Ishikawa (cell line): Measurements from ENCODE around the gene ZNF467.

ENCODE experiments used
- CEBPB ChIP-seq: IDR thresholded peaks from 2 replicates; pipeline ENCODE4 v1.6.1; 2012
- CREB1 ChIP-seq: IDR thresholded peaks from 2 replicates; pipeline ENCODE4 v1.6.1; 2012; ENCODE audit warnings: low read depth
- EGR1 ChIP-seq: IDR thresholded peaks from 2 replicates; pipeline ENCODE4 v1.6.1; 2012
- EP300 ChIP-seq: IDR thresholded peaks from 2 replicates; pipeline ENCODE4 v1.6.1; 2012; ENCODE audit warnings: borderline replicate concordance
- FOXM1 ChIP-seq: IDR thresholded peaks from 2 replicates; pipeline ENCODE4 v1.6.1; 2012; ENCODE audit warnings: low read depth, borderline replicate concordance
- MAX ChIP-seq: IDR thresholded peaks from 2 replicates; pipeline ENCODE4 v1.6.1; 2012
- NFIC ChIP-seq: IDR thresholded peaks from 2 replicates; pipeline ENCODE4 v1.6.1; 2012
- RAD21 ChIP-seq: IDR thresholded peaks from 2 replicates; pipeline ENCODE4 v1.6.1; 2012; ENCODE audit warnings: low read depth
- REST ChIP-seq: IDR thresholded peaks from 2 replicates; pipeline ENCODE4 v1.6.1; 2012; ENCODE audit warnings: low read depth, mild to moderate bottlenecking
- TAF1 ChIP-seq: IDR thresholded peaks from 2 replicates; pipeline ENCODE4 v1.6.1; 2012; ENCODE audit warnings: low read depth, mild to moderate bottlenecking
- TCF12 ChIP-seq: IDR thresholded peaks from 2 replicates; pipeline ENCODE4 v1.6.1; 2012; ENCODE audit warnings: low read depth
- TEAD4 ChIP-seq: IDR thresholded peaks from 2 replicates; pipeline ENCODE4 v1.6.1; 2012
- USF1 ChIP-seq: IDR thresholded peaks from 2 replicates; pipeline ENCODE4 v1.6.1; 2012
- YY1 ChIP-seq: IDR thresholded peaks from 2 replicates; pipeline ENCODE4 v1.6.1; 2012; ENCODE audit warnings: low read depth
- ZBTB7A ChIP-seq: IDR thresholded peaks from 2 replicates; pipeline ENCODE4 v1.6.1; 2012; ENCODE audit warnings: low read depth

ZNF467 gene

GRCh38 chr7:149732611-149733010 is 40.8 kb downstream of the ZNF467 start:
- no peak for TF ChIP-seq REST
- no peak for TF ChIP-seq TEAD4
- TF ChIP-seq USF1: no peak

- TF ChIP-seq TCF12: no peak
- no peak for TF ChIP-seq RAD21
- no peak for TF ChIP-seq YY1
- TF ChIP-seq MAX: no peak
- TF ChIP-seq CEBPB: no peak
- TF ChIP-seq USF1: no peak
- TF ChIP-seq EP300: no peak
- TF ChIP-seq TAF1: no peak
- TF ChIP-seq ZBTB7A: no peak
- no peak for TF ChIP-seq REST
These were observed 41.3 kb downstream of the ZNF467 start for GRCh38 chr7:149732111-149732561.

GRCh38 chr7:149731207-149731955 is 42.0 kb downstream of the ZNF467 start:
- TF ChIP-seq RAD21: no peak
- no peak for TF ChIP-seq YY1
- no peak for TF ChIP-seq REST
- TF ChIP-seq EP300: no peak
- no peak for TF ChIP-seq MAX
- TF ChIP-seq CREB1: no peak
- no peak for TF ChIP-seq NFIC
- TF ChIP-seq EGR1: no peak
- TF ChIP-seq TEAD4: no peak
- TF ChIP-seq ZBTB7A: no peak
- no peak for TF ChIP-seq USF1
- no peak for TF ChIP-seq CEBPB
- TF ChIP-seq FOXM1: no peak
- TF ChIP-seq TCF12: no peak
- TF ChIP-seq TAF1: no peak

GRCh38 chr7:149729983-149730801 is 43.2 kb downstream of the ZNF467 start:
- no peak for TF ChIP-seq CEBPB
- no peak for TF ChIP-seq EP300
- TF ChIP-seq NFIC: no peak
- no peak for TF ChIP-seq TAF1
- TF ChIP-seq USF1: no peak
- no peak for TF ChIP-seq RAD21
- TF ChIP-seq MAX: no peak
- no peak for TF ChIP-seq EGR1
- TF ChIP-seq YY1: no peak
- no peak for TF ChIP-seq FOXM1
- TF ChIP-seq ZBTB7A: no peak
- no peak for TF ChIP-seq TCF12
- no peak for TF ChIP-seq CREB1
- TF ChIP-seq REST: no peak
- TF ChIP-seq TEAD4: no peak
